GM19025 (cell line): ENCODE data around the gene USP24.
"Not testable (repeated sequence)": the region's sequence is repeated elsewhere in the genome, so short reads cannot be mapped to it uniquely, and the experiment has no call there.

ENCODE experiments used
- ATAC-seq: cut with Tn5 transposase; IDR thresholded peaks from one replicate; pipeline ENCODE4 v1.9.1; 2021; ENCODE audit warnings: mild to moderate bottlenecking, low read depth, moderate library complexity; ENCODE audit not compliant: unreplicated experiment

USP24 gene

DNA sequence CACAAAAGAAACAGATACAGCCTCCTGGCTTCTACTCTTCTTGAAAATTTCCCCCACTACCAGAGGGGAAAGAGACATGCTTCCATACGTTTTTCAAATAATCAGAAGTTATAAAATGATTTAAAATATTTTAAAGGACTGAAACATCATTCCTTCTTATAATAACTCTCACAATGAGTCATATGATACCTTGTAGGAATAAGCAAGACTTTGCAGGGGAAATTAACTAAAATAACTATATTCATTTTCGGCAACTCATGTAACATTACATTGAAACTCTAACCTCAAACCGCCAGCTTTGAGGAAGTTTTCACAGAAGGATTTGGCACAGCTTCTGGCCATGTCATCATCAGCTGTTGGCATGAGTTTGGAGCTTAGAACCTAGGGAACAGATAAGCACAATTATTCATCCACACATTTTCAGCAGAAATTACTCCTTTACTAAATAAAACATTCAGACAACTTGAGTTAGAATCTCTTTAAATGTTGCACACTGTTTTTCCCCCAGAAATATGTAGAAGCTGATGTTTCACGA is 85.9 kb downstream of the USP24 start:
- no peak for ATAC-seq

DNA sequence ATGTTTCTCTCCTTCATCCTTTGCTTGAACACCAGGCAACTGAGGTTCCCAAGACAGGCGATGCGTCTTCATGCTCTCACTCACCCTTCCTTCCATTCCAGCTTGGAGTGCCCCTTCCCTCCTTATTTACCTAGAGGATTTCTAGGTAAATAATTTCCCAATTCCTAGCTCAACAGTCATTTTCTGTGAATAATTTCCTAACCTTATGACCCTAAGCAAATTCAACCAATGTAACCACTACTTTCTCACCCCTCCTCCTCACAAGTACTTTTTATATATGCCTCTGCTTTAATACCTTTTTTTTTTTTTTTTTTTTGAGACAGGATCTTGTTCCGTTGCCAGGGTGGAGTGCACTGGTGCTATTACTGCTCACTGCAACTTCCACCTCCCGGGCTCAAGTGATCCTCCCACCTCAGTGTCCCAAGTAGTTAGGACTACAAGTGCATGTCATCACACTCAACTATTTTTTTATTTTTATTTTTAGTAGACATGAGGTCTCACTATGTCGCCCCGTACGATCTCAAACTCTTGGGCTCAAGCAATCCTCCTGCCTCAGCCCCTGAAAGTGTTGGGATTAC is 86.7 kb downstream of the USP24 start:
- ATAC-seq = no peak

DNA sequence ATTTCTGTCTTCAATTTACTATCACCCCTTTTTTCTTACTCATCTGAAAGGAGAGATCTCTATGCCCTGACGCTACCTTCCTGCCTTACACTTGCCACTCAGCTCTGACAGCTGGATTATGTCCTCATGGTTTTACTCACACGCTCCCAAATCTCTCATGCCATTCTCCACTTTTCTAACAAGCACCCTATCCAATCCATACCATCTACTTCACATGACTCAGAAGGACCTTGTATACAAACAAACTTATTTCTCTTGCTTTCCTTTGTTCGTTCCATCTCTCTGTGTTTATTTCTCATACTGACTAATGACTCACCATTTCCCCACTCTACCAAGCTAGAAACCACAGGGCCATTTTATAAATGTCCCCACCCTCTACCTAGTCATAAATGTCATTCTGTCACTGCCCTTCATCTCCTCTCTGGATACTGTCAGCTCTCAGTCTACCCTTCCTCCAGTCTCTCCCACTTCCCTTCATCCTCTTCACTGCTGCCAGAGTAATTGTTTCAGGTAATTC is 87.3 kb downstream of the USP24 start:
- ATAC-seq = no peak

DNA sequence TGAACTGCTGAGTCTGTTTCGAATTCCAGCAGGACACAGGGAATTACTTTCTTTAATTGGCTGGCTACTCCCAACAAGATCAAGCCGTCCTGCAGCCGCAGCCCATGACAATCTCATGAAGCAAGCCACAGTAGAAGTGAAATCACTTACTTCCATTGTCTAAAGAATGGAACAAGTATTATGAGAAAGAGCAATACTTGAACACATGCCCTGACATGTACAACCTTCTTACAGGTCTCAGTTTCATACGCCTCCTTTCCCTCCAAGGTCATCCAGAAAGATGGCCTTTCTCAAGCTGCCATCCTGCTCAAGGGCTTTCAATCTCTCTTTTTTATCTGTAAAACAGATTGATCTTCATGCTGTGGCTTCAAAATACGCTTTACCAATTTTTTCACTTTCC is 90.7 kb downstream of the USP24 start:
- no peak for ATAC-seq

DNA sequence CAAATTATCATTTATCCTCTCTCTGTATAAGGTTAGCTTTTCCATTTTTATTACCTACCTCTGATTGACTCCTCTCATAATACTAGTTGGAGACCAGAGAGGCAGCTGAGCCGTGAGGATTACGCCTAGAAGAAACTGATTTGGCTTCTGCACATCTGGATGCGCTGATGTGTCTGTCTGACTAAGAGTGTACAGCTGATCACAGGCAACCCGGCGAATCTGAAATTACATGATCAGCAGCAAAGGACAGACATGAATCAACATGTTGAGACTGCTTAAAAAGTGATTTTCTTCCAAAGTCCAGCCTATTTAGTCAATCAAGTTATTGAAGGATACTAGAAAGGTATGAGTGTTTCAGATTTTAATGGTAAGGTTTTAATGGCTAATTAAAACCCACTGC is 94.6 kb downstream of the USP24 start:
- ATAC-seq = no peak

DNA sequence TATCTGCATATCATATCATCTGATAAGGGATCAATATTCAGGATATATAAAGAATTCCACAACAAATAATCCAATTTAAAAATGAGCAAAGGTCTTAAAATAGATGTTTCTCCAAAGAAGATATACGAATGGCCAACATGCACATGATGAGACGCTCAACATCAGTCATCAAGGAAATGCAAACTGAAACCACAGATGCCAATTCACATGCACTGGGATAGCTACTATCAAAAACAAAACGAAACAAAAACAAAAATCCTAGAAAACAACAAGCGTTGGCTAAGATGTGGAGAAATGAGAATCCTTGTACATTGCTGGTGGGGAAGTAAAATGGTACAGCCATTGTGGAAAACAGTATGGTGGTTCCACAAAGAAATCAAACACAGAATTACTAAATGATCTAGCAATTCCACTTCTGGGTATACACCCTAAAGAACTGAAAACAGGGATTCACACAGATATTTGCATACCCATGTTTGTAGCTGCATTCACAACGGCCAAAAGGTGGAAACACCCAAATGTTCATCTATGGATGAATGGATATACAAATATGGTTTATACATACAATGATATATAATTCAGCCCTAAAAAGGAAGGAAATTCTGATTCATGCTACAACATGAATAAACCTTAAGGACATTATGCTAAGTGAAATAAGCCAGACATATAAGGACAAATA is 96.4 kb downstream of the USP24 start:
- ATAC-seq = no peak

DNA sequence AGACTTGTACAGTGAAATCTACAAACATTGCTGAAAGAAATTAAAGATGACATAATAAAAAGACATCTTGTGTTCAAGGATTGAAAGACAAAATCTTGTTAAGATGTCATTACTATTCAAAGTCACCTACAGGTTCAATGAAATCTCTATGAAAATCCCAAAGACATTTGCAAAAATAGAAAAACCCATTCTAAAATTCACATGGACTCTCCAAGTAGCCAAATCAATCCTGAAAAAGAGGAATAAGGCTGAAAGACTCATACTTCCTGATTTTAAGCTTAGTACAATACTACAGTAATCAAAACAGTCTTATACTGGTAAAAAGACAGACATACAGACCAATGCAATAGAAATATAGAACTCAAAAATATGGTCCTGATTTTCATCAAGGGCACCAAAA is 97.2 kb downstream of the USP24 start:
- no peak for ATAC-seq

DNA sequence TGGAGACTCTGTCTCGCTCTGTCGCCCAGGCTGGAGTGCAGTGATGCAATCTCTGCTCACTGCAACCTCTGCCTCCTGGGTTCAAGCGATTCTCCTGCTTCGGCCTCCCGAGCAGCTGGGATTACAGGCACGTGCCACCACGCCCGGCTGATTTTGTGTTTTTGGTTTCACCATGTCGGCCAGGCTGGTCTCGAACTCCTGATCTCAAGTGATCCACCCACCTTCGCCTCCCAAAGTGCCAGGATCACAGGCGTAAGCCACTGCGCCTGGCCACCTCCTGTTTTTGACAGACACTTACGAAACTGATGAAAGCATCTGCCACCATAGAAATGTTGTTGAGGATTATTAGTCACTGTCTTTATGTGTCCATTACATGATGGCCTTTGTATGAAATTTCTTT is 106.2 kb downstream of the USP24 start:
- not testable (repeated sequence) for ATAC-seq

DNA sequence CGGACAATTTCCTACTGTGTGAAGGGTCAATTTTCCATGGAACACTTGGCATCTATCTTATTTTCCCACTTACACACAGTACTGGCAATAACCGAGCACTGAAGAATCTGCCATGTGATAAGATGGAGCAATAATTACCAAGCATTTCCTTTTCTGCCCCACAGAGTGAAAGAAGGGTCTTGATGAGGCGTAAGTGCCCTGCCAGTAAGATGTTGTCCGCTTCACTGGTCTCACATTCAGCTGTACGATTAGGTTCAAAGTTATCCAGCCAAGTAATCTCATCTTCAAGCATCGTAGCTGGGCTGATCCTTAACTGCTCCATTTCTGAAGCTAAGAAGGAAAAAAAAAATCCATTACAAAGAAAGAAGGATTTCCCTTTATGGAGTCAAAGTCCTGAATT is 108.1 kb downstream of the USP24 start:
- no peak for ATAC-seq

DNA sequence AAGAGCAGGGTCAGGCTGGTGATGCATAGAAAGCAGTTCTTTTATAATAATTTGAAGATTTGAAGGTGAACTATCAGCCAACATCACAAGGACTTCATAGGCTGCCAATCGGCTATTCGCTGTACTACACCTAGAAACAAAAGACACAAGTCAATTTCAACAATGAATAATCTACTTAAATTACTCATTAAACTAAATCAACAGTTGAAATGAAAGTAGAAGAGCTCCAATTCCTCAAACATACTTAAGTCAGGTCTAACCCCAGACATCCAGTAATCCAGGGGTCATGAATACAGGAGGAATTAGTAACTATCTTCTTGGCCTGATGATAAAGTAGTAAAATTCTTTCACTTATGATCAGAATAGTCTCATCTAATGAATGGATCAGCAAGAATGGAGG is 111.3 kb downstream of the USP24 start:
- ATAC-seq = no peak

DNA sequence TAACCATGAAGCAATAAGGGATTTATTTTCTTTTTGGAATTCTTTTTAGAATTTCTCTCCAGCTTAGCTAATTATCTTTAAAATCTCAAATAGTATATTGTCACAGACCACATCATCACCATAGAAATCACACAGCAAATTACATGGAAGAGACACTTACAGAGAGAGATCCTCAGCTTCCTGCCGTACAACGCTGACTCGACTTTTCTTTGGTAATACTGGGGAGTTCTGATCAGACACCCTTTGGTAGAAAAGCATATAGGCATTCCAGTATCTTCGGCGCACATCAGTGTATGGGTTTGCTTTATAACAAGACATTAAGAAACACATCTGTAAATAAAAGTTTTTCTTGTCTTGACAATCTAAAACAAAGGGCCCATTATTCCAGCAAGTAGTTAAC is 120.1 kb downstream of the USP24 start:
- no peak for ATAC-seq

DNA sequence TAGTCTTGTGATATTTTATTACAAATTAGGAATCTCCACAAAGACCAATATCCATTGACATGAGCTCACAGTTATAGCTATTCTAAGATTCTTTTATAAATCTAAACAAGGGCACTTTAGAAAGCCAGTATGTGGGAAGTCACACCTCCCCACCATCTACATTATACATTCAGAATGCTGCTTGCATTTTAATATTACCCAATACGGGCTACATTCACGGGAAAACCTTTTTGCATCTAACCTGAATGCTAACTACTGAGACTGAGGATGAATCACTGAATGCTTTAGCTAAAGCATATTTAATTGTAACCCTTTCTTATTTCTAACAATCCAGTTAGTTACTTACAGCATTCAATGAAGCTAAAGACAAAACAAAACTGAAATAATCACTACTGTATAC is 122.7 kb downstream of the USP24 start:
- no peak for ATAC-seq

DNA sequence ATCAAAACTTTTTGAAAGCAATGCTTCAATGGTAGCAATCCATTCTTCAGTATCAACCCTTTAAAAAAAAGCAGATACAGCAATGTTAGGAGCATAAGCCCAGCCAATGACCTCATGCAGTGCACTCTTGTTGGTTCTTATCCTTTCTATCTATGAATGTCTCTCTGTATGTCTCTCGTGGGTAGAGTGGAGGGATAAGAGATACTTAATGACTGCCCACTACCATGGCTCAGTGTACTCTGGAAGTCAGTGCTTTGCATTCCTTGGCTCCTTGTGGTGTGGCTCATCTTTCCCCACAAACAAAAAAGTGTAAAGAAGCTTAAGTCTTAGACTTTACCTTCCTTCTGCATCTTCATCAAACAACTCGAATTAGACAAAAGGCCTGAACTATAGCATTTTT is 125.5 kb downstream of the USP24 start:
- no peak for ATAC-seq

DNA sequence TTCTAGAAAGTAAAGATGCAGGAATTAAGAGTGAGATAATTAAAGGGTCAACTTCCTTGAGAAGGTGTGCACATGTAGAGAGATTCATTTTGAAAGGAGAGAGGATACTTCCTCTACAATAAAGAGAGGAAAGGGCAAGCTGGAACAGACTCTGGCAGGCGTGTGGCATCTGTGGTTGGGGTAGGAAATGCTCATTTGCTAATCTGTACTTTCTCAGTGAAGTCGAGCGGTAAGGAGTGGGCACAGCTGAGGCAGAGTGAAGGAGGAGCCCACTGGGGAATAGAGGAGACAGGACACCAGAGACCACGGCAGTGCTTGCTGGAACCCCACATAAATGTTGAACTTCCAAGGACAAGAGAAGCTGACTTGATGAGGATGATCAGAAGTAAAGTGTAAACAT is 126.8 kb downstream of the USP24 start:
- no peak for ATAC-seq

DNA sequence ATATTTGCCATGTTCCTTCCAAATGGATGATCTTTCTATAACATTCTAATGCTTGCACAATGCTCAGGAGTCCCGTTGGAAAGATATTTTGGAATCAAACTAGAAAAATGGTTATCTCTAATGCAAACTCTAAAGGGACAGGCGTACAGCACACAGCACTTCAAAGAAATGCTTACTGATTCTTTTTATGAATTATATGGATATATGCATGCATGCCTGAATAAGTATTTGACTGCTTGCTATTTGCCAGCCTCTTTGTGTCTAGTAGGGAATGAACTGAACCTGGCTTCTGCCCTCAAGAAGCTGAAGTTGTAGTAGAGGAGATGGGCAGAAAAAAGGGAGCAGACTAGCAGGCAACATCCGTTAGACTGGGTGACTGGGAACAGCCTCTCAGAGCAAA is 127.7 kb downstream of the USP24 start:
- ATAC-seq = no peak

DNA sequence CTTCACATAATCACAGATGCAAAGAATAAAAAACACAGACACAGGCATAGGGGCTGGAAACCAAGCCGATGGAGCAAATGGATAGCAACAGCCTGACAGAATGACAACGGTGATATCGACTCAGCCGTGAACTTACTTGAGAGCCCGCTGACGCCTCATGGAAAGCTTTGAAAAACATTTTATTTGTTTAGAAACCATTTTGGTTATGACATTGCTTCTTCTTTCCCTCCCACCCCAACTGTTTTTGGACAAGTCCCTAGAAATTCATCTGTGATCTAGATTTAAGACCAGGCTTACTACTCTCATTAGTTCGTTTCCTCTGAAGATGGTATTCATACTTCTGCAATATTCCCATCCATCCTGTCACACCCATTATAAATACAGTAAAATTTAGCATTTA is 130.9 kb downstream of the USP24 start:
- ATAC-seq = no peak

DNA sequence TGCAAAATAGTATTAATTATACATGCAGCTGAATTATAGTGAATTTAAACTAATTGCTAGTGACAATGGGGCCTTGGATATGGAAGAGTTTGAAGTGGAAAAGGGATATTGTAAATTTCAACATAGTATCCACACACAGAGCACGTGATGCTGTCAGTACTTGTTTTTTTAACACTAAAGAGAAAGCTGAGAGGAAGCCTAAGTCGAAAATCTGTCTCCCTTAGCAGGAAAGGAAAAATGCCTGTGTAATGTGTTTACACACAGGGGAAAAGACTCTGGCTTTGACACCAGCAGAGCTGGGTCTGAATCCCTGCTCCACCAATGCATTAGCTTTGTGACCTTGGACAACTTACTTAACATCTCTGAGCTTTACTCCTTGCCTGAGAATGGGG is 133.3 kb downstream of the USP24 start:
- no peak for ATAC-seq

DNA sequence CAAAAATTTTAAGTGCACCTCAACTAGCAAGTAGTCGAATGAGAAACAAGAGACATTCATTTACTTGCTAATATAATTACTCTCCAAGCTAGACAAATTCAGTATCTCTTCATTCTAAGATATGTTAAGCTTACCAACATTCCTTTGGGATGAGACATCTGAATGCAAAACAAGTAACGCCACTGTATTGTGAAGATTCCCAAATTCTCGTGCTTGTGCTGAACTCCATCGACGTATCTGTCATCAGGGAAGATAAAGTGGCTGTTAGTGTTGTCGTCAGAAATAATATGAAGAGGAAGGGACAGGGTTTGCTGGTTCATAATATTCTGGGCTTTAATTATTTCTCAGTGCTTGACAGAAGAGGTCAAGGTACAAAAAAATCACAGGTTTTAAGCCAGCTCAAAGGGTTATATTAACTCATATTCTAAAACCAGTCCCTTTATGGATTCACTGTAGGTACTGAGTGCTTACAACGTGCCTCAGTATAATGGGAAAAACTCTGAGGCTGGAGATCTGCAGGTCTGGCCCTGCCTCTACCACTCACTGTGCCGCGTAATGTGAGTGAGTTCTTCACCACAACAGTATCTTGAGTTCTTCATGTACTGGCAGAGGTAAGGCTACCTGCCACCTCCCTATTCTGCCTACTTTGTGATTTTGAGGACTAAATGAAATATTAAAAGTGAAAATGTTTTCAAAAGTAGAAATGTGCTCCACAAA is 133.8 kb downstream of the USP24 start:
- no peak for ATAC-seq

DNA sequence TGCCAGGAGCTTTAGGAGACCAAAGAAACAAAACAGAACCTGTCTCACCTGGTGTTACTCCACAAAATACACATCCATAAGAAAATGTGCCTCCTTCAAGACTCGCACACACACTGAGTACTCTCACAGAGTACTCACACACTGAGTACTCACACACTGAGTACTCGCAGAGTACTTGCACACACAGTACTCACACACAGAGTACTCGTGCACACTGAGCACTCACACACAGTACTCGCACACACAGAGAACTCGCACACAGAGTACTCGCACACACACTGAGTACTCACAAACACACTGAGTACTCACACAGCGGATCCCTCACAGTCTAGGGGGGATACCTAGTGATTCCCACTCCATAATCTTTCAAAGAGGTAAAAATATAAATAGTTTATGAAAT is 135.5 kb downstream of the USP24 start:
- no peak for ATAC-seq

DNA sequence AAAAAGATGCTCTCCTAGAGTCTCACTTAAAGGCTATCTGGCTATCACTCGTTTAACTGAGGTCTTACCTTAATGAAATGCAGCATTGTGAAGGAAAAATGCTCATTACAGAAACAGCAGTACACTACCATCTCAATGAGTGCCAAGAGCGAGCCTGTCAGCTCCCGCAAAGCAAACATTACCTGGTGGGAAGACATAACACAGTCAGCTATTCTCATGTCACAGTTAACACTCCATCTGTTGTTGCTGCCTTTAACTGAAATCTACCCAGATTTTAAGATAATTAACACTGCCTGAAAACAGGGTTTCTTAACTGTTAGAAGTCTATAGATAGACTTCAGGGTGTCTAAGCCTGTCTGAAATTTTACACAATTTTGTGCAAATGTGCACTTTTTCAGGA is 136.7 kb downstream of the USP24 start:
- no peak for ATAC-seq

DNA sequence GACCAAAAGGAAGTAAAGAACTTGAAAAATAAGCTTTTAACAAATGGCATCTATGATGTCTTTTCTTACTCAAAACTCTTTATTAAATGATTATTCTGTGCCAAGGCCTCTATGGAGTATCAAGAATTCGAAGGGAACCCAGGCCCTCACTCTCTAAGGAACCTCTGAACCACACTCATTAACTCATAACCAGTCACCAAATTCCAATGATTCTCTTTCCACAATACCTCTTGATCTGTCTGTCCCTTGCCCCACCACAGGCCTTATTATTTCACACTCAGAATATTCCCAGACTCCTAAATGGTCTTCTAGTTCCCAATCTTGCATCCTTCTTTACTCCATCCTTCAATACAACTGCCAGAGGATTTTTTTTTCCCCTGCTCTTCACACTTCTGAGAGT is 138.8 kb downstream of the USP24 start:
- no peak for ATAC-seq

DNA sequence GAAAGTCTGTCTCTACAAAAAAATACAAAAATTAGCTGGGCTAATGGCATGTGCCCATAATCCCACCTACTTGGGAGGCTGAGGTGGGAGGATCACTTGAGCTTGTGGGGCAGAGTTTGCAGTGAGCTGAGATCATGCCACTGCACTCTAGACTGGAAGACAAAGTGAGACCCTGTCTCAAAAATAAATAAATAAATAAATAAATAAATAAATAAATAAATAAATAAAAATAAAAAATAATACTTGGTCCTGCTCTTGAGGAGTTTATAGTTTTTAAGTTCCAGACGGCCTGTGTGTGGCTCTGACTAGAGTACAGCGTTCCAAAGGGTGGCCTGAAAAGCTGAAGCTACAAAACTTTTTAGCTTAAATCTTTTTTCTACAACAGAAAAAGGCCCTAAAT is 140.7 kb downstream of the USP24 start:
- no peak for ATAC-seq
